Naive B cell (primary cell): ENCODE data around the gene LCN10. TPM values are rescaled to one million over a fixed set of nuclear protein-coding genes. Genes with fewer than 3 reads are reported as not detected.

Experiments used
- polyA plus RNA-seq, 6 donors: library from polyadenylated mRNA; unstranded; fragments of 300-500 nt; fragmentation: Illumina TruSeq; gene quantifications; one replicate each; pipeline ENCODE4 v1.2.3, GENCODE V29; 2021; ENCODE audit warnings: low read depth in 6 of 6

LCN10 gene
- polyA plus RNA-seq, 6 donors from 2014 or later = 46.1 to 86.0 (median 65.3) TPM

Other genes starting within 250 kb of the LCN10 start
- gene NOTCH1, start 196.9 kb downstream of the LCN10 start, polyA plus RNA-seq = 1 to 10 TPM in 5 of 6 donors, under 1 TPM in 1; 0.05 to 8.0 (median 2.4) TPM
- gene EGFL7, start 80.0 kb downstream of the LCN10 start, polyA plus RNA-seq = under 1 TPM in 2 of 6 donors, not detected in 4; 0.33 TPM
- gene AGPAT2, start 55.5 kb downstream of the LCN10 start, polyA plus RNA-seq = 10 to 100 TPM; 36.1 to 59.9 (median 48.0) TPM
- 10 to 100 TPM in 4 of 6 donors, 1 to 10 TPM in 1, under 1 TPM in 1; 0.91 to 71.6 (median 15.1) TPM for gene DIPK1B, start 30.4 kb downstream of the LCN10 start, polyA plus RNA-seq
- gene LCN6, start 5.6 kb upstream of the LCN10 start, polyA plus RNA-seq = not detected
- 10 to 100 TPM in 2 of 6 donors, under 1 TPM in 3, not detected in 1; 0.39 to 69.1 (median 0.73) TPM for gene LCN8, start 15.3 kb upstream of the LCN10 start, polyA plus RNA-seq
- gene LCN15, start 21.6 kb upstream of the LCN10 start, polyA plus RNA-seq = under 1 TPM in 1 of 6 donors, not detected in 5; 0.09 TPM
- gene TMEM141, start 48.4 kb upstream of the LCN10 start, polyA plus RNA-seq = 10 to 100 TPM; 29.3 to 47.7 (median 35.7) TPM
- gene CCDC183, start 53.4 kb upstream of the LCN10 start, polyA plus RNA-seq = 1 to 10 TPM in 1 of 6 donors, under 1 TPM in 1, not detected in 4; 0.24 to 1.7 TPM
- gene RABL6, start 65.0 kb upstream of the LCN10 start, polyA plus RNA-seq = 10 to 100 TPM in 3 of 6 donors, 1 to 10 TPM in 3; 3.8 to 16.8 (median 9.7) TPM
- under 1 TPM in 1 of 6 donors, not detected in 5; 0.08 TPM for gene AJM1, start 99.5 kb upstream of the LCN10 start, polyA plus RNA-seq
- 10 to 100 TPM; 48.0 to 67.7 (median 49.6) TPM for gene PHPT1, start 106.5 kb upstream of the LCN10 start, polyA plus RNA-seq
- gene MAMDC4, start 109.4 kb upstream of the LCN10 start, polyA plus RNA-seq = not detected
- gene EDF1, start 123.4 kb upstream of the LCN10 start, polyA plus RNA-seq = 100 to 1,000 TPM; 267 to 324 (median 299) TPM
- gene TRAF2, start 143.6 kb upstream of the LCN10 start, polyA plus RNA-seq = 10 to 100 TPM; 13.2 to 29.9 (median 18.4) TPM
- 100 to 1,000 TPM in 1 of 6 donors, 10 to 100 TPM in 5; 48.2 to 105 (median 55.1) TPM for gene FBXW5, start 201.8 kb upstream of the LCN10 start, polyA plus RNA-seq
- not detected for gene C8G, start 202.3 kb upstream of the LCN10 start, polyA plus RNA-seq
- not detected for gene LCN12, start 209.3 kb upstream of the LCN10 start, polyA plus RNA-seq
- gene PTGDS, start 234.6 kb upstream of the LCN10 start, polyA plus RNA-seq = 1 to 10 TPM in 1 of 6 donors, under 1 TPM in 1, not detected in 4; 0.41 to 1.4 TPM
- not detected for gene LCNL1, start 240.1 kb upstream of the LCN10 start, polyA plus RNA-seq
- 10 to 100 TPM; 31.7 to 39.8 (median 35.6) TPM for gene PAXX, start 249.5 kb upstream of the LCN10 start, polyA plus RNA-seq